Measurements from ENCODE around the gene ARL8A. TPM values are rescaled to one million over a fixed set of nuclear protein-coding genes. Genes with fewer than 3 reads are reported as not detected.
"Not testable (repeated sequence)": the region's sequence is repeated elsewhere in the genome, so short reads cannot be mapped to it uniquely, and the experiment has no call there.

Gene ARL8A
- total RNA-seq (2014; rRNA removed; shearing (Covaris generic)) (25.0 and 32.5 TPM in 2 replicates), polyA plus RNA-seq (2016; fragmentation: Nextera tagmentation; extraction: Ambion mirVana) (33.5 and 33.9 TPM in 2 replicates)

DNA sequence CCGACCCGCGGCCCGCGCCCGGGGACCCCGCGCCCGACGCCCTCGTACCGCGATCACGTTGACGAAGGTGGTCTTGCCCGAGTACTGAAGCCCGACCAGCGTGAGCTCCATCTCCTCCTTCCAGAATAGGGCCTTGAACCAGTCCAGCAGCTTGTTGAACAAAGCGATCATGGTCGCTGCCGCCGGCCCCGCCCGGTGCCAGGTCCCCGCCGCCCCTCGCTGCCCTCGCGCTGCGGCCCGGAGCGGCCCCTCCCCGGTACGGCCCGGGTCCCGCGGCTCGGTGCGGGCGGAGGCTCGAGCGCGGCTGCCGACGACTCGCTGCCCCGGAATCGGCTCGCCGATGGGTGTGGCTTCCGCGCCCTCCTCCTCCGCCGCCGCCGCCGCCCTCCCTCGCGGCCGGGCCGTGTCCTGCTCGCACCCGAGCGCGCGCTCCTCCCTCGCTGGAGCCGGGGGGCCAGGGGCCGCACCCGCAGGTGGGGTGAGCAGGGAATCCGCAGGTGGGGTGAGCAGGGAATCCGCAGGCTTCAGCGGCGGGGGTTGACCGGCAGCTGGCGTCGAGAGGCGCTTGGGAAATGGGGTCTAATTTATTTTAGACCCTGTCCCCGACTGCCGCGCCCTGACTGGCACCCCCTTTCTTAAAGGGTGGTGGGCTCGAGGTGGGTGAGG is at the start of gene ARL8A:
TSS of gene ARL8A (minus strand) at position 336 of the 666 bp plus-strand sequence. CDS start at position 171, 165 bp downstream.
- peak within 1 kb of the TSS; percentile 86 for H3K4me3 ChIP-seq
- no peaks in the 10 kb centered on the region for H3K9me3 ChIP-seq (ENCODE audit: low read depth)
- peak within 1 kb of the TSS; percentile 89 for H3K9ac ChIP-seq
- peak within 1 kb of the TSS; percentile 93 for H2AFZ ChIP-seq
- H3K36me3 ChIP-seq (ENCODE audit: low read depth), result no peaks in the 10 kb centered on the region
- H3K4me2 ChIP-seq (ENCODE audit: unreplicated experiment), result peak within 1 kb of the TSS; percentile 86
- peaks cover 9% of the 10 kb centered on the region; the same call in 1 of the 2 replicates for H3K4me1 ChIP-seq (ENCODE audit: insufficient read depth)
- DNase-seq, result peak; percentile 80
- H3K27ac ChIP-seq, result no peak within 1 kb of the TSS
- TF ChIP-seq EZH2phosphoT487 (IDR thresholded peaks at IDR 0.05; ENCODE audit: insufficient read depth, low read depth) (no peak), EZH2 (IDR thresholded peaks at IDR 0.05; ENCODE audit: insufficient read depth, poor library complexity, severe bottlenecking) (no peak)
- WGBS, 2 experiments (ENCODE audit: low coverage in 1 of 2, low lambda C conversion rate in 2 of 2, missing lambda C conversion rate in 2 of 2), result 1% methylated on average over 45 to 58 of the region's 82 CpGs
- H3F3A ChIP-seq (ENCODE audit: insufficient read depth), result no peaks in the 10 kb centered on the region
- in situ Hi-C loops (cut with MboI), result no loop called here
- H3K9me2 ChIP-seq (ENCODE audit: insufficient read depth), result no peaks in the 10 kb centered on the region
- peaks cover 10% of the 10 kb centered on the region for H4K20me1 ChIP-seq (ENCODE audit: insufficient read depth)
- no peaks in the 10 kb centered on the region for H3K27me3 ChIP-seq (replicated peaks; ENCODE audit: insufficient read depth)
- peaks cover 55% of the 10 kb centered on the region for H3K79me2 ChIP-seq (ENCODE audit: insufficient read depth)

GRCh38 chr1:202194328-202194648 is 49.8 kb upstream of the ARL8A start:
- Histone ChIP-seq H3K9me3 (ENCODE audit: low read depth) (no peaks in the 10 kb centered on the region), H3K27me3 (replicated peaks; ENCODE audit: insufficient read depth) (peaks cover 52% of the 10 kb centered on the region), H3K27ac (no peak overlapping the region), H3K4me3 (no peak overlapping the region), H3K4me2 (ENCODE audit: unreplicated experiment) (no peak overlapping the region), H3K9ac (no peak overlapping the region), H4K20me1 (ENCODE audit: insufficient read depth) (no peaks in the 10 kb centered on the region), H3K4me1 (ENCODE audit: insufficient read depth) (no peaks in the 10 kb centered on the region), H2AFZ (no peak overlapping the region), H3F3A (ENCODE audit: insufficient read depth) (no peaks in the 10 kb centered on the region), H3K79me2 (ENCODE audit: insufficient read depth) (no peaks in the 10 kb centered on the region), H3K9me2 (ENCODE audit: insufficient read depth) (no peaks in the 10 kb centered on the region), H3K36me3 (ENCODE audit: low read depth) (no peaks in the 10 kb centered on the region)
- DNase-seq, result no peak
- TF ChIP-seq EZH2phosphoT487 (IDR thresholded peaks at IDR 0.05; ENCODE audit: insufficient read depth, low read depth) (no peak), EZH2 (IDR thresholded peaks at IDR 0.05; ENCODE audit: insufficient read depth, poor library complexity, severe bottlenecking) (no peak)
- 41 to 42% methylated on average over 10 to 11 of the region's 11 CpGs for WGBS, 2 experiments (ENCODE audit: low coverage in 1 of 2, low lambda C conversion rate in 2 of 2, missing lambda C conversion rate in 2 of 2)
- in situ Hi-C loops (cut with MboI), result no loop called here

- Histone ChIP-seq H3K36me3 (ENCODE audit: low read depth) (no peaks in the 10 kb centered on the region), H3K4me3 (no peak within 1 kb of the TSS), H2AFZ (no peak within 1 kb of the TSS), H3K9me2 (ENCODE audit: insufficient read depth) (no peaks in the 10 kb centered on the region), H3K9ac (no peak within 1 kb of the TSS), H3K9me3 (ENCODE audit: low read depth) (no peaks in the 10 kb centered on the region), H3K79me2 (ENCODE audit: insufficient read depth) (no peaks in the 10 kb centered on the region), H4K20me1 (ENCODE audit: insufficient read depth) (no peaks in the 10 kb centered on the region), H3K4me2 (ENCODE audit: unreplicated experiment) (peak within 1 kb of the TSS; percentile 20), H3K27ac (no peak within 1 kb of the TSS), H3K4me1 (ENCODE audit: insufficient read depth) (no peaks in the 10 kb centered on the region), H3K27me3 (replicated peaks; ENCODE audit: insufficient read depth) (peaks cover 50% of the 10 kb centered on the region), H3F3A (ENCODE audit: insufficient read depth) (no peaks in the 10 kb centered on the region)
- in situ Hi-C loops (cut with MboI), result no loop called here
- WGBS, 2 experiments (ENCODE audit: low coverage in 1 of 2, low lambda C conversion rate in 2 of 2, missing lambda C conversion rate in 2 of 2), result 3 to 5% methylated on average over 21 to 35 of the region's 61 CpGs
- no peak for TF ChIP-seq EZH2 (IDR thresholded peaks at IDR 0.05; ENCODE audit: insufficient read depth, poor library complexity, severe bottlenecking)
- TF ChIP-seq EZH2phosphoT487 (IDR thresholded peaks at IDR 0.05; ENCODE audit: insufficient read depth, low read depth), result peak; percentile 33; the same call in 1 of the 2 replicates
- peak; percentile 34 for DNase-seq
Observed at GRCh38 chr1:202193614-202194327, 49.2 kb upstream of the ARL8A start, which contains the start of gene LGR6. Gene LGR6 (plus strand): TSS chr1:202193799. CDS start chr1:202193990, 191 bp downstream.

- in situ Hi-C loops (cut with MboI), result no loop called here
- Histone ChIP-seq H3K27me3 (replicated peaks; ENCODE audit: insufficient read depth) (peaks cover 42% of the 10 kb centered on the region), H4K20me1 (ENCODE audit: insufficient read depth) (no peaks in the 10 kb centered on the region), H2AFZ (no peak overlapping the region), H3K4me3 (no peak overlapping the region), H3K9me2 (ENCODE audit: insufficient read depth) (no peaks in the 10 kb centered on the region), H3K9ac (no peak overlapping the region), H3K27ac (no peak overlapping the region), H3K9me3 (ENCODE audit: low read depth) (no peaks in the 10 kb centered on the region), H3K4me1 (ENCODE audit: insufficient read depth) (no peaks in the 10 kb centered on the region), H3K79me2 (ENCODE audit: insufficient read depth) (no peaks in the 10 kb centered on the region), H3K36me3 (ENCODE audit: low read depth) (no peaks in the 10 kb centered on the region), H3F3A (ENCODE audit: insufficient read depth) (no peaks in the 10 kb centered on the region), H3K4me2 (ENCODE audit: unreplicated experiment) (peak overlapping the region; percentile 20)
- peak; percentile 67 for DNase-seq
- peak; percentile 98 for TF ChIP-seq EZH2 (IDR thresholded peaks at IDR 0.05; ENCODE audit: insufficient read depth, poor library complexity, severe bottlenecking)
- no peak for TF ChIP-seq EZH2phosphoT487 (IDR thresholded peaks at IDR 0.05; ENCODE audit: insufficient read depth, low read depth)
- WGBS, 2 experiments (ENCODE audit: low coverage in 1 of 2, low lambda C conversion rate in 2 of 2, missing lambda C conversion rate in 2 of 2), result 19 to 24% methylated on average over 17 to 18 of the region's 18 CpGs
Observed at GRCh38 chr1:202192770-202193613, 48.5 kb upstream of the ARL8A start.

DNA sequence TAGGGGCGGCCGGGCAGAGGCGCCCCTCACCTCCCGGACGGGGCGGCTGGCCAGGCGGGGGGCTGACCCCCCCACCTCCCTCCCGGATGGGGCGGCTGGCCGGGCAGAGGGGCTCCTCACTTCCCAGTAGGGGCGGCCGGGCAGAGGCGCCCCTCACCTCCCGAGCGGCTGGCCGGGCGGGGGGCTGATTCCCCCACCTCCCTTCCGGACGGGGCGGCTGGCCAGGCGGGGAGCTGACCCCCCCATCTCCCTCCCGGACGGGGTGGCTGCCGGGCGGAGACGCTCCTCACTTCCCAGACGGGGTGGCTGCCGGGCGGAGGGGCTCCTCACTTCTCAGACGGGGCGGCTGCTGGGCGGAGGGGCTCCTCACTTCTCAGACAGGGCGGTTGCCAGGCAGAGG is 46.9 kb upstream of the ARL8A start:
- H2AFZ ChIP-seq; H3K9ac ChIP-seq; H3K4me2 ChIP-seq (ENCODE audit: unreplicated experiment); in situ Hi-C loops (cut with MboI); H3K9me3 ChIP-seq (ENCODE audit: low read depth); H3K27ac ChIP-seq; H3K4me1 ChIP-seq (ENCODE audit: insufficient read depth); H4K20me1 ChIP-seq (ENCODE audit: insufficient read depth); DNase-seq; H3K79me2 ChIP-seq (ENCODE audit: insufficient read depth); H3K36me3 ChIP-seq (ENCODE audit: low read depth); H3K9me2 ChIP-seq (ENCODE audit: insufficient read depth); H3F3A ChIP-seq (ENCODE audit: insufficient read depth); H3K4me3 ChIP-seq: not testable (repeated sequence)
- 76 to 80% methylated on average over 1 to 7 of the region's 33 CpGs for WGBS, 2 experiments (ENCODE audit: low coverage in 1 of 2, low lambda C conversion rate in 2 of 2, missing lambda C conversion rate in 2 of 2)
- peaks cover 26% of the 10 kb centered on the region for H3K27me3 ChIP-seq (replicated peaks; ENCODE audit: insufficient read depth)
